H1 (cell line): ENCODE measurements around the gene SLC15A2. TPM values are rescaled to one million over a fixed set of nuclear protein-coding genes. Genes with fewer than 3 reads are reported as not detected.

ENCODE experiments used
- ASH2L ChIP-seq: fragments of 200-600, 300-600 bp; sonication (generic); IDR thresholded peaks from one replicate; pipeline ENCODE4 v1.7.1; 2017; ENCODE audit warnings: low read length
- CEBPB ChIP-seq: IDR thresholded peaks from 2 replicates; pipeline ENCODE4 v1.6.1; 2012; ENCODE audit warnings: low read depth, low read length
- CHD7 ChIP-seq: fragments of 300-600 bp; sonication (generic); IDR thresholded peaks from 2 replicates; pipeline ENCODE4 v1.7.1; 2012; ENCODE audit warnings: low read length, moderate library complexity, mild to moderate bottlenecking, inconsistent platforms; ENCODE audit not compliant: insufficient replicate concordance
- E2F6 ChIP-seq: IDR thresholded peaks from 2 replicates; pipeline ENCODE4 v1.6.1; 2012; ENCODE audit warnings: inconsistent platforms
- EP300 ChIP-seq, 2 experiments: IDR thresholded peaks; 1 replicate in 1 of 2; 2 replicates in 1 of 2; pipeline ENCODE4 v1.6.1; 2011 to 2012; ENCODE audit warnings: low read depth in 2 of 2, low read length in 2 of 2, mild to moderate bottlenecking in 2 of 2, borderline replicate concordance in 1 of 2, inconsistent platforms in 1 of 2, moderate library complexity in 1 of 2
- FOSL1 ChIP-seq: IDR thresholded peaks from 2 replicates; pipeline ENCODE4 v1.6.1; 2011; ENCODE audit warnings: mild to moderate bottlenecking, low read depth, low read length, moderate library complexity; ENCODE audit not compliant: insufficient read depth
- JUN ChIP-seq: IDR thresholded peaks from 2 replicates; pipeline ENCODE4 v1.6.1; 2011; ENCODE audit warnings: low read depth, mild to moderate bottlenecking, improper control_type of control experiment, low read length
- RXRA ChIP-seq: IDR thresholded peaks from 2 replicates; pipeline ENCODE4 v1.6.1; 2011; ENCODE audit warnings: low read depth, mild to moderate bottlenecking, low read length, moderate library complexity; ENCODE audit not compliant: insufficient read depth
- SP2 ChIP-seq: IDR thresholded peaks from 2 replicates; pipeline ENCODE4 v1.6.1; 2012; ENCODE audit warnings: mild to moderate bottlenecking, low read length, inconsistent platforms
- SUZ12 ChIP-seq: fragments of 200-600 bp; sonication (generic); IDR thresholded peaks from 2 replicates; pipeline ENCODE4 v1.6.1; 2012; ENCODE audit warnings: mild to moderate bottlenecking, inconsistent platforms, low read length, moderate library complexity, mixed read lengths
- TAF1 ChIP-seq: IDR thresholded peaks from 2 replicates; pipeline ENCODE4 v1.6.1; 2011; ENCODE audit warnings: mild to moderate bottlenecking, low read depth, low read length
- TBP ChIP-seq: IDR thresholded peaks from 2 replicates; pipeline ENCODE4 v1.6.1; 2011; ENCODE audit warnings: low read depth, low read length, improper control_type of control experiment
- polyA plus RNA-seq, 7 experiments: library from polyadenylated mRNA; depleted of rRNA in 3 of 7; stranded (reverse) in 5 of 7; unstranded in 2 of 7; fragments of >200 nt in 5 of 7; fragments of 200-250 nt in 2 of 7; gene quantifications; 1 replicate in 5 of 7; 2 replicates in 1 of 7; 4 replicates in 1 of 7; pipeline versions ENCODE4 v1.2.1 to v1.2.3, GENCODE V29; 2011 to 2013; ENCODE audit warnings: missing spikeins in 2 of 7, mixed read lengths in 2 of 7
- total RNA-seq: library from RNA; stranded (reverse); fragmentation: NEBNext Ultra II Directional; extraction: Animal tissue kit (Norgen Biotek cat#: 25700); gene quantifications from 2 replicates; pipeline ENCODE4 v1.2.1, GENCODE V29; 2021

SLC15A2 gene
- total and polyA plus RNA-seq, 2 of the 8 experiments (the other 6 are each of a cell fraction or from before 2014, with no cell fraction given), result 2.0 to 3.6 TPM

GRCh38 chr3:121962443-121962842, 68.2 kb downstream of the SLC15A2 start (continued):
- TF ChIP-seq CHD7 (no peak), EP300 (IDR thresholded peaks at IDR 0.05; ENCODE audit: borderline replicate concordance in 1 of 2, low read depth in 2 of 2, low read length in 2 of 2) (no peak), FOSL1 (no peak), SP2 (no peak), TAF1 (no peak), TBP (no peak), SUZ12 (no peak), CEBPB (no peak), JUN (no peak), RXRA (no peak), ASH2L (no peak), E2F6 (no peak)
